Keratinocyte (primary cell): Measurements from ENCODE around the gene TRPM3. TPM values are rescaled to one million over a fixed set of nuclear protein-coding genes. Genes with fewer than 3 reads are reported as not detected.

Source experiments
- DNase-seq: peaks from one replicate; pipeline ENCODE4 v3.0.0-alpha.2; 2011; ENCODE audit warnings: low read depth, missing footprints, low spot score
- FAIRE-seq: peaks from 2 replicates; lab custom pipeline; 2011; peaks lifted over from hg19 to GRCh38; lab: Jason Lieb, UNC
- H2AFZ ChIP-seq: 2 replicates; pipeline ENCODE4 v1.6.0; 2012; ENCODE audit warnings: low read length, control low read depth, inconsistent platforms; ENCODE audit not compliant: control insufficient read depth
- H3K27ac ChIP-seq: 2 replicates; pipeline ENCODE4 v1.5.1; 2011; ENCODE audit warnings: low read length; ENCODE audit not compliant: control insufficient read depth, insufficient read depth
- H3K27me3 ChIP-seq: 3 replicates; pipeline ENCODE4 v1.6.0; 2011; ENCODE audit warnings: low read length; ENCODE audit not compliant: control insufficient read depth, insufficient read depth; ENCODE audit errors: extremely low read depth
- H3K36me3 ChIP-seq, 2 experiments: 2 replicates in 1 of 2; 3 replicates in 1 of 2; pipeline ENCODE4 v1.5.1; 2011; ENCODE audit warnings: low read length in 2 of 2, mild to moderate bottlenecking in 1 of 2; ENCODE audit not compliant: control insufficient read depth in 2 of 2, insufficient read depth in 2 of 2; ENCODE audit errors: extremely low read depth in 1 of 2
- H3K4me1 ChIP-seq: 3 replicates; pipeline ENCODE4 v1.5.1; 2011; ENCODE audit warnings: low read length; ENCODE audit not compliant: control insufficient read depth, insufficient read depth; ENCODE audit errors: extremely low read depth
- H3K4me2 ChIP-seq: 3 replicates; pipeline ENCODE4 v1.6.0; 2011; ENCODE audit warnings: low read depth, low read length; ENCODE audit not compliant: control insufficient read depth, insufficient read depth; ENCODE audit errors: extremely low read depth
- H3K4me3 ChIP-seq, 3 experiments: fragments of 200-600 bp in 1 of 3; sonication (generic) in 1 of 3; 2 replicates in 2 of 3; 3 replicates in 1 of 3; pipeline ENCODE4 v1.5.1; 2011 to 2016; ENCODE audit warnings: low read length in 3 of 3, mild to moderate bottlenecking in 3 of 3, control low read depth in 2 of 3, inconsistent platforms in 1 of 3, low read depth in 1 of 3, mixed read lengths in 1 of 3, mixed run types in 1 of 3, moderate library complexity in 1 of 3; ENCODE audit not compliant: control insufficient read depth in 2 of 3, insufficient read depth in 2 of 3; ENCODE audit errors: extremely low read depth in 1 of 3
- H3K79me2 ChIP-seq: 2 replicates; pipeline ENCODE4 v1.6.0; 2012; ENCODE audit warnings: low read length; ENCODE audit not compliant: control insufficient read depth, insufficient read depth
- H3K9ac ChIP-seq: 3 replicates; pipeline ENCODE4 v1.6.0; 2011; ENCODE audit warnings: low read length; ENCODE audit not compliant: control insufficient read depth, insufficient read depth; ENCODE audit errors: extremely low read depth
- H3K9me1 ChIP-seq: 3 replicates; pipeline ENCODE4 v1.6.0; 2011; ENCODE audit warnings: low read length; ENCODE audit not compliant: control insufficient read depth, insufficient read depth; ENCODE audit errors: extremely low read depth
- H3K9me3 ChIP-seq: 2 replicates; pipeline ENCODE4 v1.5.1; 2012; ENCODE audit warnings: low read depth, low read length; ENCODE audit not compliant: control insufficient read depth
- H4K20me1 ChIP-seq: 3 replicates; pipeline ENCODE4 v1.6.0; 2011; ENCODE audit warnings: low read length; ENCODE audit not compliant: control insufficient read depth, insufficient read depth; ENCODE audit errors: extremely low read depth
- EZH2 ChIP-seq: IDR thresholded peaks from one replicate; pipeline ENCODE4 v1.6.1; 2012; ENCODE audit warnings: inconsistent platforms, mild to moderate bottlenecking, low read length, moderate library complexity
- dilution Hi-C: fragments of 300-500 bp; cut with MboI; formaldehyde crosslinking; loops from one replicate; pipeline ENCODE4 v1.7.0; 2020; ENCODE audit warnings: low sequenced_read_pairs; ENCODE audit not compliant: extremely low pct_ligation_motif_present
- polyA plus RNA-seq, 5 experiments: library from polyadenylated mRNA; depleted of rRNA in 3 of 5; stranded (reverse) in 3 of 5; stranded (forward) in 1 of 5; unstranded in 1 of 5; fragments of >200 nt; gene quantifications; 1 replicate in 1 of 5; 2 replicates in 3 of 5; 3 replicates in 1 of 5; pipeline versions ENCODE4 v1.2.1 to v1.2.3, GENCODE V29; 2011 to 2012; ENCODE audit warnings: missing spikeins in 2 of 5, low read depth in 1 of 5, low replicate concordance in 1 of 5
- TF ChIP-seq, protein P1 (sequence below), 3 experiments: IDR thresholded peaks in 1 of 3; conservative IDR thresholded peaks in 1 of 3; optimal IDR thresholded peaks in 1 of 3; 2 replicates in 2 of 3; 3 replicates in 1 of 3; pipeline versions ENCODE3 to v1.5.1; 2011; ENCODE audit warnings: low read length in 3 of 3, mild to moderate bottlenecking in 3 of 3, moderate library complexity in 2 of 3, control low read depth in 1 of 3, inconsistent platforms in 1 of 3; ENCODE audit not compliant: insufficient read depth in 2 of 3; ENCODE audit errors: extremely low read depth in 1 of 3

Gene TRPM3
- polyA plus RNA-seq, 1 donor (not counting 4 experiments of a cell fraction or from before 2014, with no cell fraction given): 0.03 TPM

DNA sequence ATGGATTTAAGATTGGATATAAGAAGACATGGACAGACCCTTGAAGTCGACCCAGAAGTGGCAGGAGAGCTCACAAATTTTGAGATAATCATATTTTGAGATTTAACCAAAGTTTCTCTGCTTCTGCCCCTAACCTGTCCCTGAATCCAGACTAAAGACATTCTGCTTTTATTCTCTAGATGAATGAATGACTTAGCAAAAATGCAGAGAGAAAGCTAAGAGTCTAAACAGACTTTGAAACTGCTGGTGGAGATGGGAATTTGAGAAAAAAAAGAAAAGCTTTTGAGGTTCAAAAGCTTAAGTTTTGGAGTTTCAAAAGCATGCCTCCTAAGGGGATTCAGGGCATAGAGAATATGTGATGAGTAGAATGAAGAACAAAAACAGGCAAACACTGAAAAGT, 621.8 kb downstream of the TRPM3 start:
- no peak overlapping the region for H3K4me3 ChIP-seq
- H3K36me3 ChIP-seq: no peaks in the 10 kb centered on the region
- no peak overlapping the region for H3K9ac ChIP-seq
- H3K9me3 ChIP-seq: no peaks in the 10 kb centered on the region
- H3K27me3 ChIP-seq: no peaks in the 10 kb centered on the region
- no peaks in the 10 kb centered on the region for H4K20me1 ChIP-seq
- no peaks in the 10 kb centered on the region for H3K4me1 ChIP-seq
- H3K4me2 ChIP-seq: no peak overlapping the region
- no peak overlapping the region for H2AFZ ChIP-seq
- DNase-seq (no peak), FAIRE-seq (no peak)
- no peaks in the 10 kb centered on the region for H3K79me2 ChIP-seq
- no peak overlapping the region for H3K27ac ChIP-seq
- no peak for TF ChIP-seq EZH2
- TF ChIP-seq, protein P1, sequence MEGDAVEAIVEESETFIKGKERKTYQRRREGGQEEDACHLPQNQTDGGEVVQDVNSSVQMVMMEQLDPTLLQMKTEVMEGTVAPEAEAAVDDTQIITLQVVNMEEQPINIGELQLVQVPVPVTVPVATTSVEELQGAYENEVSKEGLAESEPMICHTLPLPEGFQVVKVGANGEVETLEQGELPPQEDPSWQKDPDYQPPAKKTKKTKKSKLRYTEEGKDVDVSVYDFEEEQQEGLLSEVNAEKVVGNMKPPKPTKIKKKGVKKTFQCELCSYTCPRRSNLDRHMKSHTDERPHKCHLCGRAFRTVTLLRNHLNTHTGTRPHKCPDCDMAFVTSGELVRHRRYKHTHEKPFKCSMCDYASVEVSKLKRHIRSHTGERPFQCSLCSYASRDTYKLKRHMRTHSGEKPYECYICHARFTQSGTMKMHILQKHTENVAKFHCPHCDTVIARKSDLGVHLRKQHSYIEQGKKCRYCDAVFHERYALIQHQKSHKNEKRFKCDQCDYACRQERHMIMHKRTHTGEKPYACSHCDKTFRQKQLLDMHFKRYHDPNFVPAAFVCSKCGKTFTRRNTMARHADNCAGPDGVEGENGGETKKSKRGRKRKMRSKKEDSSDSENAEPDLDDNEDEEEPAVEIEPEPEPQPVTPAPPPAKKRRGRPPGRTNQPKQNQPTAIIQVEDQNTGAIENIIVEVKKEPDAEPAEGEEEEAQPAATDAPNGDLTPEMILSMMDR (optimal IDR thresholded peaks at IDR 0.05 in 1 of 3, IDR thresholded peaks at IDR 0.05 in 1 of 3, conservative IDR thresholded peaks at IDR 0.05 in 1 of 3; ENCODE audit: extremely low read depth in 1 of 3, insufficient read depth in 2 of 3, low read length in 3 of 3): no peak
- dilution Hi-C loops: loop anchor here (25.0 kb wide), 1 partner anchor 113 kb away; no protein-coding TSS in a partner anchor
- no peaks in the 10 kb centered on the region for H3K9me1 ChIP-seq

DNA sequence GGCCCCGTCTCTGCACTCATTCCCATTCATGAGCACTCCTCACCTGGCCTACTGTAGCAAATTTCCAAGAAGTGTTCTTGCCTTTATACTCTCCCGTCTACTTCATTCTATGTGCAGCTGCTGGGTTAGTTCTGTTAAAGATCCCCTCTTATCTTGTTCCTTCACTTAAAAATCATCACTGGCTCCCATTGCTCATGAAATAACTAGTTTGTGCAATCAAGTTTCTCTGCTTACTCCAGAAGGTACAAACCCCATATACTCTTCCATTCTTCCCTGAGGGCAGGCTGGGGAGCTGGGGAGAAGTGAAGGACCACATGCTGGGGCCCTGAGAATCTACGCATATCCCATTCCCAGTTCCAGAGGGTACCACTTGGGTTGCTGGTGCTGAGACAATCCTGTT, 622.6 kb downstream of the TRPM3 start:
- H3K9ac ChIP-seq: no peak overlapping the region
- no peaks in the 10 kb centered on the region for H3K79me2 ChIP-seq
- peaks cover 5% of the 10 kb centered on the region for H3K27me3 ChIP-seq
- no peak overlapping the region for H3K4me3 ChIP-seq
- dilution Hi-C loops: no loop called here
- H3K4me1 ChIP-seq: no peaks in the 10 kb centered on the region
- H3K27ac ChIP-seq: no peak overlapping the region
- H3K4me2 ChIP-seq: no peak overlapping the region
- TF ChIP-seq, protein P1 (optimal IDR thresholded peaks at IDR 0.05 in 1 of 3, IDR thresholded peaks at IDR 0.05 in 1 of 3, conservative IDR thresholded peaks at IDR 0.05 in 1 of 3; ENCODE audit: extremely low read depth in 1 of 3, insufficient read depth in 2 of 3, low read length in 3 of 3): no peak
- no peak for TF ChIP-seq EZH2
- H3K9me3 ChIP-seq: no peaks in the 10 kb centered on the region
- FAIRE-seq (no peak), DNase-seq (no peak)
- H3K36me3 ChIP-seq: no peaks in the 10 kb centered on the region
- H4K20me1 ChIP-seq: no peaks in the 10 kb centered on the region
- H3K9me1 ChIP-seq: no peaks in the 10 kb centered on the region
- H2AFZ ChIP-seq: no peak overlapping the region
